GM21367 (cell line): ENCODE results near the gene DOCK1.
"Not testable (repeated sequence)": the region's sequence is repeated elsewhere in the genome, so short reads cannot be mapped to it uniquely, and the experiment has no call there.

Experiments used
- ATAC-seq: cut with Tn5 transposase; IDR thresholded peaks from one replicate; pipeline ENCODE4 v1.9.1; 2021; ENCODE audit not compliant: unreplicated experiment

The DOCK1 gene

GRCh38 chr10:126924180-126924914, 19.1 kb downstream of the DOCK1 start:
- ATAC-seq = no peak

- ATAC-seq = no peak
These were observed 19.7 kb downstream of the DOCK1 start for GRCh38 chr10:126924915-126925300.

GRCh38 chr10:126926568-126926967, 21.3 kb downstream of the DOCK1 start:
- no peak for ATAC-seq

GRCh38 chr10:126927799-126928198, 22.6 kb downstream of the DOCK1 start:
- no peak for ATAC-seq

GRCh38 chr10:126928274-126928673, 23.0 kb downstream of the DOCK1 start:
- ATAC-seq = no peak

GRCh38 chr10:126929391-126929790, 24.2 kb downstream of the DOCK1 start:
- ATAC-seq = no peak

GRCh38 chr10:126930131-126930882, 25.1 kb downstream of the DOCK1 start:
- no peak for ATAC-seq

GRCh38 chr10:126930883-126931503, 25.8 kb downstream of the DOCK1 start:
- no peak for ATAC-seq

- ATAC-seq = no peak
These were observed 26.3 kb downstream of the DOCK1 start for GRCh38 chr10:126931544-126931943.

- ATAC-seq = no peak
These were observed 27.3 kb downstream of the DOCK1 start for GRCh38 chr10:126932516-126932915.

GRCh38 chr10:126933116-126933515, 27.9 kb downstream of the DOCK1 start:
- ATAC-seq = no peak

- no peak for ATAC-seq
These were observed 30.2 kb downstream of the DOCK1 start for GRCh38 chr10:126935263-126935946.

GRCh38 chr10:126937026-126937425, 31.8 kb downstream of the DOCK1 start:
- no peak for ATAC-seq

- not testable (repeated sequence) for ATAC-seq
These were observed 32.9 kb downstream of the DOCK1 start for GRCh38 chr10:126938121-126938520.

GRCh38 chr10:126939706-126940105, 34.5 kb downstream of the DOCK1 start:
- no peak for ATAC-seq

- ATAC-seq = no peak
These were observed 35.6 kb downstream of the DOCK1 start for GRCh38 chr10:126940670-126941310.

- ATAC-seq = no peak
These were observed 39.0 kb downstream of the DOCK1 start for GRCh38 chr10:126944191-126944590.

- ATAC-seq = no peak
These were observed 40.3 kb downstream of the DOCK1 start for GRCh38 chr10:126945351-126946030.

GRCh38 chr10:126946746-126947145, 41.5 kb downstream of the DOCK1 start:
- no peak for ATAC-seq
